ENCODE results near the gene SNX12.
"Not testable (repeated sequence)": the region's sequence is repeated elsewhere in the genome, so short reads cannot be mapped to it uniquely, and the experiment has no call there.

The SNX12 gene

DNA sequence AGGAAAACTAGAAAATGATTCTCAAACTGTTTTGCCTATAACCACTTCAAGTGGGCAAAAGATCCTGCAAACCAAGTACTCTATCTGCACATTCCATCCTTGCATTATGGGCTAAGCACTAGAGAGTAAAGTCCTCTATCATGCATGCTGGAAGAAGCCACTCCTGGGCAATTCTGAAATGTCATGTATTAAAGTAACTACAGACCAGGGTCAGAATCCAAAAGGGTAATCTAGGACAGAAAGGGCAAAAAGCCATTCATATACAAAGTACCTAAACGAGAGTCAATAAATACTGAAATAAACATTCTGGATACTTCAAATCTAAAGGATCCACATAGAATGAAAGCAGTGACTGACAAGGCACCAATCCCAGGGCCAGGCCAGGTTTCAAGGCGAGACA is 1.0 kb downstream of the SNX12 start:
- H3K4me3 ChIP-seq (ENCODE audit: low read length): peak overlapping the region; percentile 78
- no peak for DNase-seq (ENCODE audit: low read depth)
- TF ChIP-seq, protein P1, sequence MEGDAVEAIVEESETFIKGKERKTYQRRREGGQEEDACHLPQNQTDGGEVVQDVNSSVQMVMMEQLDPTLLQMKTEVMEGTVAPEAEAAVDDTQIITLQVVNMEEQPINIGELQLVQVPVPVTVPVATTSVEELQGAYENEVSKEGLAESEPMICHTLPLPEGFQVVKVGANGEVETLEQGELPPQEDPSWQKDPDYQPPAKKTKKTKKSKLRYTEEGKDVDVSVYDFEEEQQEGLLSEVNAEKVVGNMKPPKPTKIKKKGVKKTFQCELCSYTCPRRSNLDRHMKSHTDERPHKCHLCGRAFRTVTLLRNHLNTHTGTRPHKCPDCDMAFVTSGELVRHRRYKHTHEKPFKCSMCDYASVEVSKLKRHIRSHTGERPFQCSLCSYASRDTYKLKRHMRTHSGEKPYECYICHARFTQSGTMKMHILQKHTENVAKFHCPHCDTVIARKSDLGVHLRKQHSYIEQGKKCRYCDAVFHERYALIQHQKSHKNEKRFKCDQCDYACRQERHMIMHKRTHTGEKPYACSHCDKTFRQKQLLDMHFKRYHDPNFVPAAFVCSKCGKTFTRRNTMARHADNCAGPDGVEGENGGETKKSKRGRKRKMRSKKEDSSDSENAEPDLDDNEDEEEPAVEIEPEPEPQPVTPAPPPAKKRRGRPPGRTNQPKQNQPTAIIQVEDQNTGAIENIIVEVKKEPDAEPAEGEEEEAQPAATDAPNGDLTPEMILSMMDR (conservative IDR thresholded peaks at IDR 0.05; ENCODE audit: low read depth, low read length): no peak

DNA sequence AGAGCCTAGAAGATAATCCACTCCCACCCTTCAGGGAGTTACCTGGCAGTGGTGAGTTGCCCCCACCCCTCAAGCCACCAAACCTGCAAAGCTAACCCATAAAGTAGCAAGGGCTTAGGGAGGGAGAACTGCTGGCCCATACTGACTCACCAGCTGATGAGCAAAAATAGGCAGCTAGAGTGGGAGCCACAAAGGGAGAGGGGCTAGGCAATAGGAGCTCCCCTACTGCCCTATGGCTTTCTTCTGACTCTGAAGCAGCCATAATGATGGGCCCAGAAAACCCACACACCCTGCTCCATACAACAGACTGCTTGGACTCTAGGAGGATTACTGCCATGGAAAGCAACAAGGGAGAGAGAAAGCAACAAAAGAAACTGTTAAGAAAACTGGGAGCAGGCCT is 8.0 kb downstream of the SNX12 start:
- H3K4me3 ChIP-seq (ENCODE audit: low read length): no peak overlapping the region
- no peak for DNase-seq (ENCODE audit: low read depth)
- TF ChIP-seq, protein P1 (conservative IDR thresholded peaks at IDR 0.05; ENCODE audit: low read depth, low read length): no peak

DNA sequence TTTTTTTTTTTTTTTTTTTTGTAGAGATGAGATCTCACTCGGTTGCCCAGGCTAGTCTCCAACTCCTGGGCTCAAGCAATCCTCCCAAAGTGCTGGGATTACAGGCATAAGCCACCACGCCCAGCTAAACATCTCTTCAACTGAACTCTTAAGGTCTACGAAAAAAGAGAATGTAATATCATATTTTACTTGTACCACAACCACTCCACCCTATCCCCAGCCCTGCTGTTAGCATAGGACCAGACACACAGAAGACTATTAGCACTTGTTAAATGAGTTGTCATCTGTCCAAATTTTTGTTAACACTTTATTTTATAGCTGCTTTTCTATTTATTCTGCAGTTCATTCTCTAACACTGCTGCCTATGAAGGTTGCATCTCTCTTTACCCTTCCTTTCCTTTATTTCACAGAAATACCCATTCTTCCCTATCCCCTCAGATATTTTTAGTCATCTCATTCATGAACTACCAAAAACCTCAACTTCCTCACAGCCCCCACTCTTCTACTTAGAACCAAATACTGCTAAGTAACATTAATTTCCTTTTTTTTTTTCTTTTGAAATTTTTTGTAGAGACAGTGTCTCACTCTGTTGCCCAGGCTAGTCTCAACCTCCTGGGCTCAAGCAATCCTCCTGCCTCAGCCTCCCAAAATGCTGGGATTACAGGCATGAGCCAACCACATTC is 10.1 kb downstream of the SNX12 start:
- H3K4me3 ChIP-seq (ENCODE audit: low read length): no peak overlapping the region
- TF ChIP-seq, protein P1 (conservative IDR thresholded peaks at IDR 0.05; ENCODE audit: low read depth, low read length): no peak
- DNase-seq (ENCODE audit: low read depth): no peak

DNA sequence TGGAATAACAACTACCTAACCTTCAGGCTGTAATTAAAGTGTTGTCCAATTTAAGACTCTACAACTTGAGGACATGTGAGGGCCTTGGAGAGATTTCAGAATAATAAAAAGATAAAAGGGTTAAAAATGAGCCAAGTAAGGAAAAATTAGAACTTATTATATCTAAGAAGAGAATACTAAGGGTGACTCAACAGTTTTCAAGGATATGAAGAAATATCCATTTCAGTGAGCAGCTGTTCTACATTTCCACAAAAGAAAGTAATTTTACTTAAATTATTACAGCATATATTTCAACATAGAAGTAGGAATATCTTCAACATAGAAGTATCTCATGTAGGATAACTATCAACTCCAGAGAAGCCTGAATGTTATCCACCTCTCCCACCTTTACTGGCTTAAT is 11.3 kb downstream of the SNX12 start:
- no peak overlapping the region for H3K4me3 ChIP-seq (ENCODE audit: low read length)
- TF ChIP-seq, protein P1 (conservative IDR thresholded peaks at IDR 0.05; ENCODE audit: low read depth, low read length): no peak
- no peak for DNase-seq (ENCODE audit: low read depth)

DNA sequence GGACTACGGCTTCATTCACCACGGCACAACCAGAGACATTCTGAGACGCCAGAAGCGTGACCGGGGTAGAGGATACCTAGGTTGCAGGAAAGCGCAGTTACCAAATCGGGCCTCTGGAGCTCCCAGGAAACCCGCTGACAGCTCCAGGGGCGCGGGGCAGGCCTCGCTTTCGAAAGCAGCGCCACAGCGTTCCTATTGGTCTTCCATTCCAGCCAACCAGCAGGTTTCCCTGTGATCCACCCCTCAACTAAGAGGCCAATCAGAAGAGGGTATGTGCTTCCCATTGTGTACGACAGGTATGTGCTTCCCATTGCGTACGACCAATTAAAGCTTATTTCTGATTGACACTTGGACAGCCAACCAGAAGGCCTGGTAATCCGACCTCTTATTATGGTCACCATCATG is 14.9 kb downstream of the SNX12 start:
- no peak for DNase-seq (ENCODE audit: low read depth)
- H3K4me3 ChIP-seq (ENCODE audit: low read length): no peak overlapping the region

DNA sequence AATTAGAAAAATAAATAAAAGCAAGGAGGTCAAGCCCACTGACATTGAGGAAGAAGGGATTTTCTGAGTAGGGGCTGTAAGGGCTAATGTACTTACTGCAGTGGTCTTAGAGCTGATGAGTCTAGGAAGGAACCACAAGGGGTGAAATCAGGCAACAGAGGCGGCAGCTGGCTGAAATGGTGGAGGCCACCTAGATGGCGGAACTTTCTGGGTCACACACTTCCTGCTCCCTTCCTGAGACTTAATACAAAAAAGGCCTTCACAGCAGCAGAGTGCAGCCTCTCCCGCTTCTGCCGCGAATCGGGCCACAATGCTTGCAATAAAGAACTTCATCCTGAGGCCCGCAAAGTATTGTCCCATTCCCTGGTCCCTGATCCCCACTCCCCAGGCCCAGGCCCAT is 15.4 kb downstream of the SNX12 start:
- TF ChIP-seq, protein P1 (conservative IDR thresholded peaks at IDR 0.05; ENCODE audit: low read depth, low read length): no peak
- DNase-seq (ENCODE audit: low read depth): no peak
- no peak overlapping the region for H3K4me3 ChIP-seq (ENCODE audit: low read length)

More for the DNA sequence above, 14.9 kb downstream of the SNX12 start:
- TF ChIP-seq, protein P1 (conservative IDR thresholded peaks at IDR 0.05; ENCODE audit: low read depth, low read length): no peak

DNA sequence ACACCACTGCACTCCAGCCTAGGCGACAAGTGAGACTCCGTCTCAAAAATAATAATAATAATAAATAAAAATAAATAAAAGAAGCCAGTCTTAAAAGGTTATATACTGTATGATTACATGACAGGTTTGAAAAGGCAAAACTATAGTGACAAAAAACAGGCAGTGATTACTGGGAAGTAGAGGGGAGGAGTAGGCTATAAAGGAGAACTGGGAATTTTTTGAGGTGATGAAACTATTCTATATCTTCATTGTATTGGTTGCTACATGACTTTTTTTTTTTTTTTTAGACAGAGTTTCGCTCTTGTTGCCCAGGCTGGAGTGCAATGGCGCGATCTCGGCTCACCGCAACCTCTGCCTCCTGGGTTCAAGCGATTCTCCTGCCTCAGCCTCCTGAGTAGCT is 20.2 kb downstream of the SNX12 start:
- DNase-seq (ENCODE audit: low read depth); H3K4me3 ChIP-seq (ENCODE audit: low read length): not testable (repeated sequence)
